ENCODE measurements around the gene QKI.

DNA sequence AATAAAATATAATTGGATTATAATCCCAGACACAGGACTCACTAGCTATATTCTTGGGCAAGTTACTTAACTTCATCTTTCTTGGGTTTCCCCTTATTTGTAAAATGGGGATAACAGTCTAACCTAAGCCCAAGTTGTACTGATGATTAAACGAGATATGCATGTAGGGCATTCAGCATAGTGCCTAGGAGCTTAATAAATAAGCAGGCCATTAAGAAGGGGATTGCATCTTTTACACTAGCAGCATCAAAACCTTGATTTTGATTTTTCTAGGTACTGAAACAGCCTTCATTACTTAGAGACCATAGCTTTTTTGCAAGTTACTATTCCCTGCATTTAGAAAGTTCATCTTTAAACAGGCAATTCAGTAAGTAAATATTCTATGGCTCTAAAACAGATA, 2.2 kb upstream of the QKI start:
- TF ChIP-seq POLR2A (IDR thresholded peaks at IDR 0.05) = no peak
- TF ChIP-seq, protein P1, sequence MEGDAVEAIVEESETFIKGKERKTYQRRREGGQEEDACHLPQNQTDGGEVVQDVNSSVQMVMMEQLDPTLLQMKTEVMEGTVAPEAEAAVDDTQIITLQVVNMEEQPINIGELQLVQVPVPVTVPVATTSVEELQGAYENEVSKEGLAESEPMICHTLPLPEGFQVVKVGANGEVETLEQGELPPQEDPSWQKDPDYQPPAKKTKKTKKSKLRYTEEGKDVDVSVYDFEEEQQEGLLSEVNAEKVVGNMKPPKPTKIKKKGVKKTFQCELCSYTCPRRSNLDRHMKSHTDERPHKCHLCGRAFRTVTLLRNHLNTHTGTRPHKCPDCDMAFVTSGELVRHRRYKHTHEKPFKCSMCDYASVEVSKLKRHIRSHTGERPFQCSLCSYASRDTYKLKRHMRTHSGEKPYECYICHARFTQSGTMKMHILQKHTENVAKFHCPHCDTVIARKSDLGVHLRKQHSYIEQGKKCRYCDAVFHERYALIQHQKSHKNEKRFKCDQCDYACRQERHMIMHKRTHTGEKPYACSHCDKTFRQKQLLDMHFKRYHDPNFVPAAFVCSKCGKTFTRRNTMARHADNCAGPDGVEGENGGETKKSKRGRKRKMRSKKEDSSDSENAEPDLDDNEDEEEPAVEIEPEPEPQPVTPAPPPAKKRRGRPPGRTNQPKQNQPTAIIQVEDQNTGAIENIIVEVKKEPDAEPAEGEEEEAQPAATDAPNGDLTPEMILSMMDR (IDR thresholded peaks at IDR 0.05) = no peak
- no peak for TF ChIP-seq POLR2AphosphoS5 (IDR thresholded peaks at IDR 0.05)

All from prostate gland (tissue), 2 donors.